Activated T-helper 1 cell treated with anti-CD3 and anti-CD28 coated beads, Interleukin-12 subunit alpha, Interleukin-12 subunit beta, Interleukin-2, Interleukin-4 antibody, amounts not matched to agents 30 ng/mL and 10 ng/mL and 1 ng/mL, durations not matched to agents 14 hours and 24 hours and 36 hours (primary cell): ENCODE results near the gene TSPAN33. TPM values are rescaled to one million over a fixed set of nuclear protein-coding genes. Genes with fewer than 3 reads are reported as not detected.
A peak's percentile ranks its signal among the peaks of the same experiment; 100 is the strongest.

ENCODE experiments used
- DNase-seq: peaks from one replicate; pipeline ENCODE4 v3.0.0; 2021; ENCODE audit warnings: low spot score
- H3K27ac Mint-ChIP-seq: one replicate; pipeline ENCODE4 v1.8.0; 2021; ENCODE audit warnings: mild to moderate bottlenecking, mixed read lengths
- H3K27me3 Mint-ChIP-seq: one replicate; pipeline ENCODE4 v1.8.0; 2022; ENCODE audit warnings: mild to moderate bottlenecking, moderate library complexity, mixed read lengths; ENCODE audit not compliant: insufficient read depth
- H3K36me3 Mint-ChIP-seq: one replicate; pipeline ENCODE4 v1.8.0; 2021; ENCODE audit warnings: low read depth, mixed read lengths
- H3K4me1 Mint-ChIP-seq: one replicate; pipeline ENCODE4 v1.8.0; 2021; ENCODE audit warnings: low read depth, mixed read lengths
- H3K4me3 Mint-ChIP-seq: one replicate; pipeline ENCODE4 v1.8.0; 2021; ENCODE audit warnings: mild to moderate bottlenecking, moderate library complexity, mixed read lengths
- H3K9me3 Mint-ChIP-seq: one replicate; pipeline ENCODE4 v1.8.0; 2021; ENCODE audit warnings: mixed read lengths
- intact Hi-C: fragments of 100-400 bp; cut with micrococcal nuclease; formaldehyde crosslinking; loops from one replicate; pipeline ENCODE4 v1.15.1; 2024
- total RNA-seq: library from RNA; stranded (reverse); gene quantifications from 2 replicates; pipeline ENCODE4 v1.2.3, GENCODE V29; 2022

Gene TSPAN33
- total RNA-seq, 1 donor from 2014 or later, result 9.5 TPM

GRCh38 chr7:129188892-129189660 lies 44.6 kb downstream of the TSPAN33 start:
- Mint-ChIP-seq H3K36me3 (peaks cover 1% of the 10 kb centered on the region), H3K27ac (no peak overlapping the region), H3K27me3 (peaks cover 61% of the 10 kb centered on the region), H3K4me1 (peaks cover 4% of the 10 kb centered on the region), H3K9me3 (no peaks in the 10 kb centered on the region), H3K4me3 (peak overlapping the region; percentile 51)
- DNase-seq, result no peak
- intact Hi-C loops, result no loop called here

- Mint-ChIP-seq H3K27ac (no peak overlapping the region), H3K36me3 (peaks cover 1% of the 10 kb centered on the region), H3K9me3 (no peaks in the 10 kb centered on the region), H3K4me1 (peaks cover 4% of the 10 kb centered on the region), H3K27me3 (peaks cover 61% of the 10 kb centered on the region), H3K4me3 (peak overlapping the region; percentile 51)
- intact Hi-C loops, result no loop called here
- DNase-seq, result no peak
Observed at GRCh38 chr7:129189661-129190310, 45.3 kb downstream of the TSPAN33 start.

GRCh38 chr7:129191272-129191671 lies 46.8 kb downstream of the TSPAN33 start:
- Mint-ChIP-seq H3K4me1 (peaks cover 4% of the 10 kb centered on the region), H3K9me3 (no peaks in the 10 kb centered on the region), H3K27ac (no peak overlapping the region), H3K36me3 (peaks cover 1% of the 10 kb centered on the region), H3K27me3 (peaks cover 53% of the 10 kb centered on the region), H3K4me3 (no peak overlapping the region)
- intact Hi-C loops, result no loop called here
- no peak for DNase-seq

GRCh38 chr7:129193892-129194291 lies 49.4 kb downstream of the TSPAN33 start:
- intact Hi-C loops, result no loop called here
- H3K9me3 Mint-ChIP-seq, result no peaks in the 10 kb centered on the region
- H3K4me3 Mint-ChIP-seq, result no peak overlapping the region
- H3K4me1 Mint-ChIP-seq, result no peaks in the 10 kb centered on the region
- H3K36me3 Mint-ChIP-seq, result no peaks in the 10 kb centered on the region
- no peak for DNase-seq
- H3K27ac Mint-ChIP-seq, result no peak overlapping the region
- peaks cover 45% of the 10 kb centered on the region for H3K27me3 Mint-ChIP-seq

GRCh38 chr7:129197771-129198170 lies 53.3 kb downstream of the TSPAN33 start:
- Mint-ChIP-seq H3K4me3 (no peak overlapping the region), H3K27ac (no peak overlapping the region), H3K9me3 (no peaks in the 10 kb centered on the region), H3K27me3 (peaks cover 16% of the 10 kb centered on the region), H3K4me1 (no peaks in the 10 kb centered on the region), H3K36me3 (no peaks in the 10 kb centered on the region)
- intact Hi-C loops, result no loop called here
- no peak for DNase-seq

GRCh38 chr7:129199406-129199805 lies 54.9 kb downstream of the TSPAN33 start:
- DNase-seq, result no peak
- Mint-ChIP-seq H3K4me3 (no peak overlapping the region), H3K9me3 (no peaks in the 10 kb centered on the region), H3K36me3 (no peaks in the 10 kb centered on the region), H3K27me3 (peaks cover 15% of the 10 kb centered on the region), H3K4me1 (no peaks in the 10 kb centered on the region), H3K27ac (no peak overlapping the region)
- intact Hi-C loops, result no loop called here

GRCh38 chr7:129202058-129202777 lies 57.7 kb downstream of the TSPAN33 start:
- Mint-ChIP-seq H3K36me3 (no peaks in the 10 kb centered on the region), H3K9me3 (no peaks in the 10 kb centered on the region), H3K4me3 (no peak overlapping the region), H3K27ac (no peak overlapping the region), H3K4me1 (no peaks in the 10 kb centered on the region), H3K27me3 (peaks cover 13% of the 10 kb centered on the region)
- intact Hi-C loops, result no loop called here
- DNase-seq, result no peak

GRCh38 chr7:129203050-129203741 lies 58.7 kb downstream of the TSPAN33 start:
- intact Hi-C loops, result no loop called here
- H3K27ac Mint-ChIP-seq, result no peak overlapping the region
- H3K4me3 Mint-ChIP-seq, result no peak overlapping the region
- no peak for DNase-seq
- no peaks in the 10 kb centered on the region for H3K36me3 Mint-ChIP-seq
- peaks cover 9% of the 10 kb centered on the region for H3K27me3 Mint-ChIP-seq
- no peaks in the 10 kb centered on the region for H3K9me3 Mint-ChIP-seq
- H3K4me1 Mint-ChIP-seq, result no peaks in the 10 kb centered on the region

GRCh38 chr7:129205126-129205818 lies 60.8 kb downstream of the TSPAN33 start:
- no peak for DNase-seq
- Mint-ChIP-seq H3K36me3 (no peaks in the 10 kb centered on the region), H3K4me3 (no peak overlapping the region), H3K27ac (no peak overlapping the region), H3K4me1 (no peaks in the 10 kb centered on the region), H3K9me3 (no peaks in the 10 kb centered on the region), H3K27me3 (peaks cover 5% of the 10 kb centered on the region)
- intact Hi-C loops, result no loop called here

GRCh38 chr7:129205987-129206785 lies 61.7 kb downstream of the TSPAN33 start:
- no peaks in the 10 kb centered on the region for H3K4me1 Mint-ChIP-seq
- H3K9me3 Mint-ChIP-seq, result no peaks in the 10 kb centered on the region
- peaks cover 5% of the 10 kb centered on the region for H3K27me3 Mint-ChIP-seq
- intact Hi-C loops, result no loop called here
- DNase-seq, result no peak
- no peak overlapping the region for H3K27ac Mint-ChIP-seq
- H3K36me3 Mint-ChIP-seq, result no peaks in the 10 kb centered on the region
- no peak overlapping the region for H3K4me3 Mint-ChIP-seq

- no peaks in the 10 kb centered on the region for H3K36me3 Mint-ChIP-seq
- H3K4me1 Mint-ChIP-seq, result no peaks in the 10 kb centered on the region
- no peaks in the 10 kb centered on the region for H3K9me3 Mint-ChIP-seq
- intact Hi-C loops, result no loop called here
- peaks cover 2% of the 10 kb centered on the region for H3K27me3 Mint-ChIP-seq
- no peak overlapping the region for H3K27ac Mint-ChIP-seq
- DNase-seq, result no peak
- H3K4me3 Mint-ChIP-seq, result no peak overlapping the region
Observed at GRCh38 chr7:129208667-129209066, 64.2 kb downstream of the TSPAN33 start.
